GM18867 (cell line): ENCODE results near the gene TMEM232.

ENCODE experiments used
- ATAC-seq: cut with Tn5 transposase; IDR thresholded peaks from one replicate; pipeline ENCODE4 v1.9.1; 2021; ENCODE audit warnings: mild to moderate bottlenecking, moderate library complexity; ENCODE audit not compliant: unreplicated experiment

The TMEM232 gene

DNA sequence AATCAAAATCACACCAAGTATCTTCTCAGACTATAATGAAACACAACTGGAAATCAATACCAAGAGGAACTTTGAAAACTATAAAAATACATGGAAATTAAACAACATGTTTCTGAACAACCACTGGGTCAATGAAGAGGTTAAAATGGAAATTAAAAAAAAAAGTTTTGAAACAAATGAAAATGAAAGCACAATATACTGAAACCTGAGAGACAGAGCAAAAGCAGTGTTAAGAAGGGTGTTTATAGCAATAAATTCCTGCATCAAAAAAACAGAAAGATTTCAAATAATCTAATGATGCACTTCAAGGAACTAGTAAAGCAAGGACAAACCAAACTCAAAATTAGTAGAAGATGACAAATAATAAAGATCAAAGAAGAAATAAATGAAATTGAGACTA lies 92.0 kb downstream of the TMEM232 start:
- ATAC-seq = peak; percentile 72

DNA sequence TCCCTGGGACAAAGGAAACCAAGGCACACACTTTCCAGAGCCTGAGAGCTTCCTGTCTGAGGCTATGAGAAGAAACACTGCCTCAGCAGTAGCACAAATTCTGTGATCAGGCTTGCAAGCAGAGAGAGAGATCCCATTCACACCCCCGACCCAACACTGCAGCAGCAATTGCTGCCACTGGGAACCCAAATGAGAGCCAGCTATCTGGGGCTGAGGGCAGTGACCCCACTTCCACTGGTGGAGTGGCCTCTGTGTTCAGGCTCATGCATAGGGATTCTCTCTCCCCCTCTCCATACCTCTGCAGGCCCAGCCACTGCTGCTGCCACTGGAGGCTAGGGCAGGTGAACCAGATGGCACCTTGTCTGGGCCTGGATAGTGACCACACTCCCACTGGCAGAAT lies 95.2 kb downstream of the TMEM232 start:
- no peak for ATAC-seq

DNA sequence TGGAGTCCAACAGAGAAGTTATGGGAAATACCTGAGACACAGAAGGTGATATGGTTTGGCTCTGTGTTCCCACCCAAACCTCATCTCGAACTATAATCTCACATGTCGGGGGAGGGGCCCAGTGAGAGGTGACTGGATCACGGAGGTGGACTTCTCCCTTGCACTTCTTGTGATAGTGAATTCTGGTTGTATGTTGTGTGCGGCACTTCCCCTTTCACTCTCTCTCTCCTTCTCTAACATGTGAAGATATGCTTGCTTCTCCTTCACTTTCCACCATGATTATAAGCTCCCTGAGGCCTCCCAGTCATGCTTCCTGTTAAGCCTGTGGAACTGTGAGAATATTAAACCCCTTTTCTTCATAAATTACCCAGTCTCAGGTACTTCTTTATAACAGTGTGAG lies 96.1 kb downstream of the TMEM232 start:
- no peak for ATAC-seq

DNA sequence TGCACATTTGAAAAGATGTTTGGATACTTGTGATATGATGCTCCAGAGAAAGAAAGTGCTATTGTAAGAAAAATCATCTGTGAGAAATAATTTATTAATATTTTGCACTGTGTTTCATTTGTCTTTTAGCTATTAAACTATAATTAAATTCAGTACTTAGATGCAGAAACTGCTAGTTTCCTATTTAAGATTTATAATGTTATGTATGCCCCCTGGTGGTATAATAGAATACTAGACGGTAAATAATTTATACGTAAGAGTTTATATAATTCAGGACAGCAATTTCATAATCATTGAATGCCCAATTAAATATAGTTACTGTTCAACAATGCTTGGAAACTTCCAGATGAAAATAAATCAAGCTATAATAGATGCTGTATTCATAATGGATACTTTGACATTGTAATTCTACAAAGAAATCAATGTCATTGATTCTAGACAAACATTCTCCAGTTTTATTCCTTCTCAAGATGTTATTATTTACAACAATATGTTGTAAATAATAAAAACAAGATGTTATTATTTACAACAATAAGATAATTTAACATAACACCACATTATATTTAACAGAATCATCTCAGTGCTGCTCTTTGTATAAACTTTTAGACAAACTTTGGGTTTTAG lies 101.0 kb downstream of the TMEM232 start:
- no peak for ATAC-seq

DNA sequence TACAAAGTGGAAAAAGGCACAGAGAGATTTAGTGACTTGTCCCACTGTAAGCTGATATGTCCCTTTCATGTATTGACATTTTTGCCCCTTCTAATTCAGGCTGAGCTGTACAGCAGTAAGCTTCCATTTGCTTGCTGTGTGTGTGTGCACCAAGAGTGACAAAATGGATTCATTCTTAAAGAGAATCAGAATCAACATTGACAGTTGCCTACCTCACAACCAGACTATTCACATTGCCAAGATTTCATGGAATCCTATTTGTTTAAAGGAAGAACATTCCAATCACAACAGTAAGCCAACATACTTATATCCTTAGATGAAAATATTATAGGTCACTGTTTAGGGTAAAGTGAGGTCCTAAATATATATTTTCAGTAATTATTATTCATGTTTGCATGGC lies 102.6 kb downstream of the TMEM232 start:
- ATAC-seq = no peak

DNA sequence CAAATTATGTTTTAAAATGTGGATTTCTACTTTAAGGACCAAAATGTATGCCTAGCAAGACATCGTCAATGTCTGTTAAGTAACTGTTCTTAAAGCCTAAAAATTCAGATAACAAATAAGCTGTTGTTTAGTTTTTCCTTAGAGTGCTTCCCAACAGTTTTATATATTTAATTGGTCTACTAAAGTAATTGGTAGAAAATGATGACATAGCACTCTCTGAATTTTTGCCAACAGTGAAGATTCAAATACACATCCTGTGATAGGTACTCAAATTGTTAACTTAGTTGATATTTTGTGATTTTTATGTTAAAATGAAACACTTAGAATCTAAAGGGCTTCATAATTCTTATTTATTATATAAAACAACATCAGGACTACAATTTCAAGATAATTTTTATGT lies 107.5 kb downstream of the TMEM232 start:
- no peak for ATAC-seq

DNA sequence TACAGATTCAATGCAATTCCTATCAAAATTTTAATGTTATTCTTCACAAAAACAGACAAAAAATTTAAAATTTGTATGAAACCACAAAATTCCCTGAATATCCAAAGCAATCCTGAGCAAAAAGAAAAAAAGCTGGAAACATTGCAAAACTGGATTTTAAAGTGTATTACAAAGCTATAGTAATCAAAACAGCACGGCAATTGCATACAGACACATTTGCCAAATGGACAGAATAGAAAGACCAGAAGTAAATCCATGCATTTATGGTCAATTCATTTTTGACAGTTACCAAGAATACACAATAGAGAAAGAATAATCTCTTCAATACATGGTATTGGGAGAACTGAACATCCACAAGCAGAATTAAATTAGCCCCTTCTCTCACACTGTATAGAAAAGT lies 110.5 kb downstream of the TMEM232 start:
- no peak for ATAC-seq

DNA sequence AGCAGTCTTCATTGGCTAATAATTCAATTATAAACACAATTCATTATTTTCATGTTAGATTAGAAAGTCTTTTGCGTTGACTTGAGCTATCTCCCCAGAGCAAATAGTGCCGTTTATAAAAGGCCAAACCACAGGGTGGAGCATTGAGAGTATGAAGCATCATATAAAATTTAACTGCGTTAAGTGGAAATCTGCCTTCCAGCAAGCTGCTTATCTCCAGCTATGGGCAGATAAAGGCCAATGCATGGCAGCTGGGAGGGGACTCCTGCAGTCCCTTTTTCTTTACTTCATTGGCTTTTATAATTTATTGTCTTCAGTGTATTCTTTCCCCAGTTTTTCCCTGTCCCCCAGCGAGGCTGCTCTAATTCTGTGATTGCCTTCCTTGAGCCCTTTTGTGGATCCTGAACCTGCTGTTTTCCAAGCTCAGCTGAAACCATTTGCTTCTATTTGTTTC lies 113.7 kb downstream of the TMEM232 start:
- no peak for ATAC-seq

DNA sequence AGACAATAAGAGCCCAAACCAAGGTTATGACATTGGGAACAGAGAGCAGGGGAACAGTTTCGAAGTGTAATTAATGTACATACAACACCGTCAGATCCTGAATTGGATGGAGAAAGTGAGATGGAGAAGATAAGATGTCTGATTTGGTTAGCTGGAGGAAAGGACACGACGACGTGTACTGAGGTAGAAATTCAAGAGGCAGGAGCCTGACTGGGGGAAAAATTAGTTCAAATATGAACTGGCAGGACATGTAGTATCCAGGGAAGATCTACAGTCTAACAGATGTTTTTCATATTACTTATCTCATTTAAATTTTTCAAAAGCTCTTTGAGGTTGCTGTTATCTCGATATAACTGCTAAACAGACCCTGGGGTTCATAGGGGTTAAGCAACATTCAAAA lies 114.7 kb downstream of the TMEM232 start:
- no peak for ATAC-seq

DNA sequence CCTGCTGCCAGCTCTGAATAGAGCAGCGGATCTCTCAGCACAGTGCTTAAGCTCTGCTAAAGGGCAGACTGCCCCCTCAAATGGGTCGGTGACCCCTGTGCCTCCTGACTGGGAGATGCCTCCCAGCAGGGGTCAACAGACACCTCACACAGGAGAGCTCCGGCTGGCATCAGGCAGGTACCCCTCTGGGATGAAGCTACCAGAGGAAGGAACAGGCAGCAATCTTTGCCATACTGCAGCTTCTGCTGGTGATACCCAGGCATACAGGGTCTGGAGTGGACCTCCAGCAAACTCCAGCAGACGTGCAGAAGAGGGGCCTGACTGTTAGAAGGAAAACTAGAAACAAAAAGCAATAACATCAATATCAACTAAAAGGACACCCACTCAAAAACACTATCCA lies 131.6 kb downstream of the TMEM232 start:
- ATAC-seq = no peak

DNA sequence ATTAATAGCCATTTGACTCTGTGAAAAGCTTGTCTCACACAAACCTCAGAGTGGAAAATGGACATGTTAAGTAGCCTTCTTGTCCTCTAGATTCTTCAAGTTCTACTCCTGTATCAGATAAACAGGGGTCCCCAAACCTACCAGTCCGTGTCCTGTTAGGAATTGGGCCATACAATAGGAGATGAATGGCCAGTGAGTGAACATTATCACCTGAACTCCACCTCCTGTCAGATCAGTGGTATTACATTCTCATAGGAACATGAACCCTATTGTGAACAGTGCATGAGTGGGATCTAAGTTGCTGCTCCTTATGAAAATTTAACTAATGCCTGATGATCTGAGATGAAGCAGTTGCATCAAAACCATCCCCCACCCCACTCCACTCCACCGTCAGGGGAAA lies 136.3 kb downstream of the TMEM232 start:
- peak; percentile 67 for ATAC-seq

DNA sequence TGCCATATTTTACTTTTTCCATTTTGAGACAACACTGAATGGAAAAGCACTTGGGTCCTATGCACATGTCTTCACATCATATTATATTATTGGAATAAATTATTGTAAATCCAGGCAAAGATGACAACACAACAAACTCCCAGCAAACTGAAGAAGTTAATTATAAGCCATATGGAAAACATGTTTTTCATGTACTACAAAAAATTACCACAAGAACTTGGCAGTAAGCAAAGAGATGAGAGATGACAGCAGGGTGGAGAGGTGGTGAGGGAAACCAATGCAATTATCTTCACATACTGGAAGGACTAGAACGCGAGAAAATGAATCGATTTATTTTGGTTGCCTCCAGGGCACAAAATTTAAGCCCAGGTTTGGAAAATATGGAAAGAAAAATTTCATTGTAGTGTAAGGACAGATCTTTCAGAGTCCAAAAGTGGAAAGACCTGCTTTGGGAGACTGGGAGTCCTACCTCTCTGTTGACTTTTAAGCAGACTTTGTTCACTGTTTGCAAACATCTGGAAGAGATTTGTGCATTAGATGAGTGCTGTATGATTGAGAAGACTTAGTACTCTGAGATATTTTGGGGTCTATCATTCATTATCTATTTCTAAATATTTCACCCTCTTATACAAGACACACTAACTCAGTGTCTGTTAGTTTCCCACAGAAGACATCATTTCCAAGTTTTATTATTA lies 138.0 kb downstream of the TMEM232 start:
- no peak for ATAC-seq

DNA sequence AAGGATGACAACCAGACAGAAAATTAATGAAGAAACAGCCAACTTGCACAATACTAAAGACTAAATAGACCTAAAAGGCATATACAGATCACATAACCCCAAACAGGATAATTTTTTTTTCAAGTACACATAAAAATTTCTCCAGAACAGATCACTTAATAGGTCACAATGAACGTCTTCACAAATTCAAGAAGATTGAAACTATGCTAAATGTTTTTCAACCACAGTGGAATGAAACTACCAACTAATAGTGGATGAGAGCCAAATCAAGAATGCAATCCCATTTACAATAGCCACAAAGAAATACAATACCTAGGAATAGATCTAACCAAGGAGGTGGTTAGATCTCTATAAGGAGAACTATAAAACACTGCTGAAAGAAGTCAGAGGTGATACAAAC lies 145.8 kb downstream of the TMEM232 start:
- ATAC-seq = no peak

DNA sequence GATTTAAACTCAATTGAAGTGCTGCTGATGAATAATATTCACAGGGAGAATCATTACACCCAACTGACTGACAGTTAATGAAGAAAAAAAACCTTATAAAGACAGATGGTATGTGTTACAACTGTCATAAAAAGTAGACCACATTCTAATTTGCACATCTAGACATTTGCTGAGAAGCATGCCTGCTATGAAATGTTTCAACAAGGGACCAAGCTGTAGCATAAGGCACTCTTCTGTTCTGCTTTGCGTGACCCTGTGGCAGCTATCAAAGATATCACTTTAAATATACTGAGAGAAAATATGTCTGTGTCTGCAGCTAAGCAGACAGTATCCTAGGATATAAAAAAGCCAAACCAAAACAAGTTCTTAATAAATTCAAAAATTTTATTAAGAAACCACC lies 153.7 kb downstream of the TMEM232 start:
- ATAC-seq = no peak

DNA sequence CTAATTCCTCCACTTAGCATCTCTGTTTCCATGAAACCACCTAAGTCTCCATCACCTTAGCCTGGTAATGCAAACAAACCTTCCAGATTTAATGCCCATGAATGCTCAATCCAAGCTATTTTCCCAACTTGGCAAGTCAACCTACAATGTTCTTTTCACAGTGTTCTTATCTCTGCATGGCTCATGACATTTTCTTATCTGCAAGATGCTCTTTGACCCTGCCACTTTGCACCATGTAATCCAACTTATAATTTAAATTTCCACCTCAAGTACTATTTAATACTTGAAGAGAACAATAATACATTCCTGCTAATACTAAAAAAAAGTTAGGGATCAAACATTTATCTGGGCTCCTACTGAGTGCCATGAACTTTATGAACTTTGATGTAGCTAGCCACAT lies 164.3 kb downstream of the TMEM232 start:
- no peak for ATAC-seq

DNA sequence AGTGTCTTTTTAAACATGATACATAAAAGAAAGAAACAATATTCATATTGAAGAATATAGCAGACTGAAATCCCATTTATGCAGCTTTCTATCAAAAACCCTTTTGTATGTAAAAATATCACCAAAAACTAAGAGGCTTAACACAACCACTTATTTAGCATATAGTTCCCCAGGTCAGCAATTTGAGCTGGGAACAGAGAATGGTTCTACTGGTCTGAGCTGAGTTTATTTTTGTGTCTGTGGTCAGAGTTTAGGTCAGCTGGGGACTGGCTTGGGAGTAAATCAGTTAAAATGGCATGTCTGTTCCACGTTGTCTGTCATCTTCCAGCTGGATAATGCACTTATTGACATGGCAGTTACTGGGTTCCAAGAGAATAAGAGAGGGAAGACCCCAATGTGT lies 165.0 kb downstream of the TMEM232 start:
- ATAC-seq = no peak

DNA sequence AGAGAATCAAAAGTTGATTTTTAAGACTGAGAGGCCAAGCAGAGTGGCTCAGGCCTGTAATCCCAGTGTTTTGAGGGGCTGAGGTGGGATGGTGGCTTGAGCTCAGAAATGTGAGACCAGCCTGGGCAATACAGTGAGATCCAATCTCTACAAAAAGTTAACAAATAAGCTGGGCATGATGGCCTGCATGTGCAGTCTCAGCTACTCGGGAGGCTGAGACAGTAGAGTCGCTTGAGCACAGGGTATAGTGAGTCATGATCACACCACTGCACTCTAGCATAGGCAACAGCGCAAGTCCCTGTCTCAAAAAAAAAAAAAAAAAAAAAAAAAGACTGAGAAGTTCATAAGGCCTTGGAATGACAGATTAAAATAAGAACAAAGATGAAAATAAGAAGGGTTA lies 177.2 kb downstream of the TMEM232 start:
- no peak for ATAC-seq

DNA sequence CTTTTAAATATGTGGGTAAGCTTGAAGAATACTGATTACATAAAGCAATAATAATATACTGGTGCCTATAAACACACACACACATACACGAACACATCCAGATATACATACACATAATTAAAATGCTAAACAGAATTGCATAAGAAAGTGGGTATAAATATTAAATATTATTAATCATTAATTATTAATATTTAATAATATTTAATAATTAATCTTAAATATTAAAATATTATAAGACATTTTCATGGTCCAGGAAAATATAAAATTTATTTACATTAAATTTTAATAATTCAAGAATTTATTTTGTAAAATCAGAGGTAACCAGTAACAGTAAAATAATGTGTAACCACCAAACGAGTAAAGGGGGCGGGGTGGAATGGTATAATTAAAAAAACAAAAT lies 178.3 kb downstream of the TMEM232 start:
- ATAC-seq = no peak

DNA sequence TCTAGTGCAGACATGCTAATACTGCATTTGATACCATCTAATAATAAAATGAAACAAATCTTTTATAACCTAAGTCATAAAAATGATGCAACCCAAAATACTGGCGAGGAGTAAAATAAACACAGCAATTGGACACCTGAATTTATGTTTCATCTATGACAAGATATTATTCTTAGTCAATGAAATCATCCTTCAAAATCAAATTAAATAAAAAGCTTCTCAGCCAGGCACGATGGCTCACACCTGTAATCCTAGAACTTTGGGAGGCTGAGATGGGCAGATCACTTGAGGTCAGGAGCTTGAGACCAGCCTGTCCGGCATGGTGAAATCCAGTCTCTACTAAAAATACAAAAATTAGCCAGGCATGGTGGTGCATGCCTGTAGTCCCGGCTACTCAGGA lies 179.0 kb downstream of the TMEM232 start:
- ATAC-seq = no peak

DNA sequence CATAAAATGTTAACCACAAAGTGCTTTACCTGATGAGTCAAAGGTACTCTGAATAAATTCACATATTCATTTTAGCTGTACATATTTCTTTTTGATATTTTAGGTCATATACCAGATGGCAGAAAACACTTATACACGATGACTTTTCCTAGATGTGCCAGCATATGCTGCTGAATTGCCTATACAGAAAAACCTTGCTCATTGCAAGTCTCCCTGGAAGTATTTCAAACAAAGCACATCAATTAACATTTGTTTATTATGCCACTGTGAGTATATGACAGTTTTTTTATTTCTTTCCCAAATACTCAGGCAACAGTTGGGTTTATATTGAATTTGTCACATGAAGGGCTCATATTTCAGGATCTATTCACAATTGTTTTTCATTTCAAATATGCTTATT lies 180.8 kb downstream of the TMEM232 start:
- no peak for ATAC-seq

DNA sequence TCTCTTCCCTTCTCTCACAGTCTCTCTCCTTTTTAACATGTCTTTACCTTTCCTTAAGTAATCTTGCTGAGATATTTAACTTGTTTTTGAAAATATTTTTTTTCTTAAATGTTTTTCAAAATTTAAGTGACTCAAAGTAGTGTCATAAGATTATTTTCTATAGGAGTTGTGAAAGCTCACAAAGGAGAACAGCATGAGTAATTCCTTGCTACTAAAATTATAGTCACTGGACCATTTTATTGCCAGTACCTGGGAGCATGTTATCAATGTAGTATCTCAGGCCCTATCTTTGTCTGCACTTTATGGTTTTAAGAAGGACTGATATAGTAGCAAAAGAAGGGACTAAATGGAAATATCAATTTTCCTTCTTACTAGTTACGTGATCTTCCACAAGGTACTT lies 181.9 kb downstream of the TMEM232 start:
- ATAC-seq = no peak

DNA sequence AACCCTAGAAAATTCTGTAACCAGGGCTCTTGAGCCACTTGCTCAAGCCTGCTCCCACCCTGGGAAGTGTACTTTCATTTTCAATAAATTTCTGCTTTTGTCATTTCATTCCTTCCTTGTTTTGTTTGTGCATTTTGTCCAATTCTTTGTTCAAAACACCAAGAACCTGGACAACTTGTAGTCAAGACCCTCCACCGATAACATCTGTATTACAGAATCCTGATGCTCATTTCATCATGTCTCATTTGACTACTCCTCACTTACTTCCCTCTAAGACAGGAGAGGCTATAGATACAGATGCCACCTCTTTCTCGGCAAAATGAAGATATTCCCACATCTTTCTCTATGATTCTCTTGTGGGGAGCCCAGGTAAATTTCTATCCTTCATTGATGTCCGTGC lies 183.5 kb downstream of the TMEM232 start:
- no peak for ATAC-seq
